HepG2 (cell line): ENCODE data around the gene PHACTR3. TPM values are rescaled to one million over a fixed set of nuclear protein-coding genes. Genes with fewer than 3 reads are reported as not detected.

ENCODE experiments used
- ATAC-seq: fragments of 200-7000 bp; cut with Tn5 transposase; 3 replicates; pipeline ENCODE4 v1.9.1; 2020; ENCODE audit warnings: mild to moderate bottlenecking, moderate library complexity
- BruUV-seq: library from RNA; stranded (reverse); fragments of 400-500 nt; replicated peaks from 2 replicates; lab custom pipeline; 2021; lab: Mats Ljungman, UMichigan
- CTCF ChIA-PET: fragments of 300-600 bp; formaldehyde crosslinking; extraction: SDS; loops from one replicate; lab custom pipeline; 2021; ENCODE audit warnings: low total read pairs, inconsistent platforms, low intra/inter-chr PET ratio; lab: Yijun Ruan, JAX
- POLR2A ChIA-PET: fragments of 350-600 bp; sonication (Branson Sonifier 250); formaldehyde crosslinking; loops from one replicate; lab custom pipeline; 2020; ENCODE audit warnings: antibody characterized with exemption, inconsistent platforms; lab: Yijun Ruan, JAX
- DNase-seq: peaks from one replicate; pipeline ENCODE4 v3.0.0-alpha.2; 2015; ENCODE audit warnings: low spot score
- FAIRE-seq: peaks from 3 replicates; lab custom pipeline; 2011; peaks lifted over from hg19 to GRCh38; lab: Jason Lieb, UNC
- H2AFZ ChIP-seq: one replicate; pipeline ENCODE4 v1.6.1; 2011; ENCODE audit warnings: low read length, inconsistent platforms
- H3K27ac ChIP-seq: fragments of 300-600 bp; 3 replicates; pipeline ENCODE4 v1.8.0; 2011; ENCODE audit warnings: mixed run types, mild to moderate bottlenecking, mixed read lengths, low read length, inconsistent platforms; ENCODE audit not compliant: insufficient read depth; ENCODE audit errors: extremely low read length
- H3K27me3 ChIP-seq, 2 experiments: fragments of 200-600 bp in 1 of 2; 2 replicates in 1 of 2; 3 replicates in 1 of 2; pipeline versions ENCODE4 v1.6.0 to v1.8.0; 2011; ENCODE audit warnings: low read length in 2 of 2, mild to moderate bottlenecking in 2 of 2, moderate library complexity in 2 of 2, inconsistent platforms in 1 of 2; ENCODE audit not compliant: insufficient read depth in 2 of 2, control insufficient read depth in 1 of 2
- H3K36me3 ChIP-seq, 2 experiments: fragments of 200-600 bp in 1 of 2; replicated peaks in 1 of 2; 2 replicates in 1 of 2; 3 replicates in 1 of 2; pipeline versions ENCODE4 v1.5.1 to v1.8.0; 2011; ENCODE audit warnings: low read length in 2 of 2, inconsistent platforms in 1 of 2; ENCODE audit not compliant: insufficient read depth in 2 of 2, control insufficient read depth in 1 of 2
- H3K4me1 ChIP-seq: 2 replicates; pipeline ENCODE4 v1.5.1; 2012; ENCODE audit warnings: low read length, inconsistent platforms; ENCODE audit not compliant: insufficient read depth
- H3K4me2 ChIP-seq: 2 replicates; pipeline ENCODE4 v1.6.0; 2011; ENCODE audit warnings: low read depth, low read length, inconsistent platforms
- H3K4me3 ChIP-seq, 3 experiments: fragments of 200-600 bp in 1 of 3; sonication (generic), shearing (Covaris generic) in 1 of 3; replicated peaks in 1 of 3; 2 replicates each; pipeline ENCODE4 v1.5.1; 2011 to 2016; ENCODE audit warnings: low read length in 3 of 3, inconsistent platforms in 2 of 3, low read depth in 2 of 3, mild to moderate bottlenecking in 2 of 3, control low read depth in 1 of 3, mixed read lengths in 1 of 3; ENCODE audit not compliant: insufficient read depth in 1 of 3
- H3K79me2 ChIP-seq: one replicate; pipeline ENCODE4 v1.6.1; 2011; ENCODE audit warnings: low read length, inconsistent platforms; ENCODE audit not compliant: insufficient read depth
- H3K9ac ChIP-seq: 2 replicates; pipeline ENCODE4 v1.6.0; 2011; ENCODE audit warnings: mild to moderate bottlenecking, low read depth, low read length, inconsistent platforms; ENCODE audit not compliant: insufficient read depth
- H3K9me3 ChIP-seq: 2 replicates; pipeline ENCODE4 v1.5.1; 2012; ENCODE audit warnings: mild to moderate bottlenecking, low read length
- H4K20me1 ChIP-seq: 2 replicates; pipeline ENCODE4 v1.6.0; 2011; ENCODE audit warnings: inconsistent platforms, mild to moderate bottlenecking, low read length, moderate library complexity; ENCODE audit not compliant: insufficient read depth
- BORCS8-MEF2B ChIP-seq: sonication (generic); formaldehyde crosslinking; IDR thresholded peaks from 2 replicates; pipeline ENCODE4 v1.8.0; 2022; ENCODE audit warnings: mild to moderate bottlenecking, missing genetic modification reagents
- NFIC ChIP-seq: IDR thresholded peaks from 2 replicates; pipeline ENCODE4 v1.6.1; 2012; ENCODE audit warnings: mild to moderate bottlenecking, low read length, inconsistent platforms
- NRL ChIP-seq: sonication (generic); formaldehyde crosslinking; IDR thresholded peaks from 2 replicates; pipeline ENCODE4 v1.5.0; 2020; ENCODE audit warnings: missing genetic modification reagents, mild to moderate bottlenecking, moderate library complexity, borderline replicate concordance
- RFXAP ChIP-seq: sonication (generic); formaldehyde crosslinking; IDR thresholded peaks from 2 replicates; pipeline ENCODE4 v1.4.0; 2020; ENCODE audit warnings: missing genetic modification reagents, borderline replicate concordance
- ZNF550 ChIP-seq: sonication (generic); formaldehyde crosslinking; IDR thresholded peaks from 2 replicates; pipeline ENCODE4 v1.4.0; 2020; ENCODE audit warnings: mild to moderate bottlenecking, missing genetic modification reagents, borderline replicate concordance
- ZNF773 ChIP-seq: sonication (generic); formaldehyde crosslinking; IDR thresholded peaks from 2 replicates; pipeline ENCODE4 v1.4.0; 2020; ENCODE audit warnings: missing genetic modification reagents, borderline replicate concordance
- WGBS: methylation state at CpG from one replicate; pipeline ENCODE4 v1.1.6; 2017; ENCODE audit warnings: low lambda C conversion rate; 5-methylcytosine and 5-hydroxymethylcytosine counted together
- in situ Hi-C: cut with HindIII; loops from 2 replicates; pipeline ENCODE4 v1.10.0; 2017; ENCODE audit warnings: low pct_unique_long_range_greater_than_20kb; ENCODE audit not compliant: extremely low pct_ligation_motif_present
- intact Hi-C: fragments of 100-400 bp; cut with micrococcal nuclease; formaldehyde crosslinking; loops from one replicate; pipeline ENCODE4 v1.10.0; 2022; ENCODE audit not compliant: unreplicated experiment
- polyA plus RNA-seq, 8 experiments: library from polyadenylated mRNA; depleted of rRNA in 3 of 8; stranded (reverse) in 7 of 8; unstranded in 1 of 8; fragments of >200 nt; fragmentation: Illumina TruSeq in 4 of 8; extraction: Trizol in 4 of 8; gene quantifications; 2 replicates each; pipeline versions ENCODE4 v1.2.1 to v1.2.3, GENCODE V29; 2011 to 2016; ENCODE audit warnings: low read depth in 4 of 8, missing spikeins in 1 of 8, mixed read lengths in 1 of 8; ENCODE audit not compliant: insufficient read depth in 1 of 8
- total RNA-seq, 5 experiments: library from RNA; depleted of rRNA; stranded (reverse); fragments of >200 nt; fragmentation: Illumina TruSeq; extraction: Trizol; gene quantifications; 2 replicates each; pipeline ENCODE4 v1.2.3, GENCODE V29; 2016; ENCODE audit warnings: low read depth in 1 of 5
- TF ChIP-seq, protein P1 (sequence below): sonication (generic); formaldehyde crosslinking; IDR thresholded peaks from 2 replicates; pipeline ENCODE4 v1.4.0; 2020; ENCODE audit warnings: missing genetic modification reagents
- TF ChIP-seq, protein P2 (sequence below): sonication (generic); formaldehyde crosslinking; IDR thresholded peaks from 2 replicates; pipeline ENCODE4 v1.5.0; 2020; ENCODE audit warnings: missing genetic modification reagents
- TF ChIP-seq, protein P3 (sequence below): sonication (generic); formaldehyde crosslinking; IDR thresholded peaks from 2 replicates; pipeline ENCODE4 v1.5.0; 2020; ENCODE audit warnings: mild to moderate bottlenecking, missing genetic modification reagents, borderline replicate concordance
- TF ChIP-seq, protein P4 (sequence below): sonication (generic); formaldehyde crosslinking; IDR thresholded peaks from 2 replicates; pipeline ENCODE4 v1.4.0; 2020; ENCODE audit warnings: missing genetic modification reagents, borderline replicate concordance

The PHACTR3 gene
- total and polyA plus RNA-seq, 2 of the 13 experiments (the other 11 are each of a cell fraction or from before 2014, with no cell fraction given): not detected

DNA sequence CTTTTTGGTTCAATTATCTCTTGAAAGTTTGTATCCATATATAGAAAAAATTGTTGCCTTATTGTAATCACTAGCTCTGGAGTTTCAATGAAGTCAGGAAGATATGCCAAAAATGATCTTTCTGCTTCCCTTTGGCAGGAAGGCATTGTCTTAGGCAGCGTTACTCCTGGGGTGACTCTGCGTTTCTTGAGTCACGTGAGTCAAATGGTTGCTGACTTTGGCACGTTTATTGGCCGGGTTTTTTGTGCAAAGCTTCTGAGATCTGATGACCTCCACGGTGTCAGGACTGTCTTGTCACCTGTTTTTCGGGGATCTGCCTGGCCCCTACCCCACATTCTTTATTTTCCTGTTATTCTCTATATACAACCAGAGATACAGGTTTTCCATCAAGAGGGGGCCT is 10.4 kb downstream of the PHACTR3 start:
- Histone ChIP-seq H3K9ac (no peak overlapping the region), H4K20me1 (no peaks in the 10 kb centered on the region), H3K27me3 (peaks cover 4 to 38% of the 10 kb centered on the region in 2 experiments; a peak in 4 of 5 replicates), H3K27ac (no peak overlapping the region), H3K4me2 (no peak overlapping the region), H3K9me3 (no peaks in the 10 kb centered on the region), H3K4me1 (no peaks in the 10 kb centered on the region), H3K36me3 (no peaks in the 10 kb centered on the region), H3K4me3 (no peak overlapping the region), H2AFZ (no peak overlapping the region), H3K79me2 (no peaks in the 10 kb centered on the region)
- FAIRE-seq (no peak), DNase-seq (no peak), ATAC-seq (no peak)
- CTCF ChIA-PET: no interaction called here
- WGBS: 7% methylated on average over 7 of the region's 7 CpGs
- in situ Hi-C loops (no loop called here), intact Hi-C loops (loop anchor here (10.0 kb wide), 1 partner anchor 1620 kb away; no protein-coding TSS in a partner anchor)
- POLR2A ChIA-PET: no interaction called here
- BruUV-seq: no TSS peak
- TF ChIP-seq, protein P1, sequence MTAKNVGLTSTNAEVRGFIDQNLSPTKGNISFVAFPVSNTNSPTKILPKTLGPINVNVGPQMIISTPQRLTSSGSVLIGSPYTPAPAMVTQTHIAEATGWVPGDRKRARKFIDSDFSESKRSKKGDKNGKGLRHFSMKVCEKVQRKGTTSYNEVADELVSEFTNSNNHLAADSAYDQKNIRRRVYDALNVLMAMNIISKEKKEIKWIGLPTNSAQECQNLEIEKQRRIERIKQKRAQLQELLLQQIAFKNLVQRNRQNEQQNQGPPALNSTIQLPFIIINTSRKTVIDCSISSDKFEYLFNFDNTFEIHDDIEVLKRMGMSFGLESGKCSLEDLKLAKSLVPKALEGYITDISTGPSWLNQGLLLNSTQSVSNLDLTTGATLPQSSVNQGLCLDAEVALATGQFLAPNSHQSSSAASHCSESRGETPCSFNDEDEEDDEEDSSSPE (CRISPR knock-in tag): no peak
- TF ChIP-seq, protein P2, sequence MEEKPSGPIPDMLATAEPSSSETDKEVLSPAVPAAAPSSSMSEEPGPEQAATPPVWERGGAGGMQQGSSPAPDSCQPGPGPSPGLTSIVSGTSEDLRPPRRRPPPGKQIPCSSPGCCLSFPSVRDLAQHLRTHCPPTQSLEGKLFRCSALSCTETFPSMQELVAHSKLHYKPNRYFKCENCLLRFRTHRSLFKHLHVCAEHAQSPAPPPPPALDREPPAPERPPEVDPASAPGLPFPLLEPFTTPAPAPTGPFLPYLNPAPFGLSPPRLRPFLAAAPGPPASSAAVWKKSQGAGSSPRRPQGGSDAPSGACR (CRISPR knock-in tag): no peak
- no peak for TF ChIP-seq ZNF773 (CRISPR knock-in tag)
- TF ChIP-seq NRL: no peak
- TF ChIP-seq NFIC: no peak
- TF ChIP-seq, protein P3, sequence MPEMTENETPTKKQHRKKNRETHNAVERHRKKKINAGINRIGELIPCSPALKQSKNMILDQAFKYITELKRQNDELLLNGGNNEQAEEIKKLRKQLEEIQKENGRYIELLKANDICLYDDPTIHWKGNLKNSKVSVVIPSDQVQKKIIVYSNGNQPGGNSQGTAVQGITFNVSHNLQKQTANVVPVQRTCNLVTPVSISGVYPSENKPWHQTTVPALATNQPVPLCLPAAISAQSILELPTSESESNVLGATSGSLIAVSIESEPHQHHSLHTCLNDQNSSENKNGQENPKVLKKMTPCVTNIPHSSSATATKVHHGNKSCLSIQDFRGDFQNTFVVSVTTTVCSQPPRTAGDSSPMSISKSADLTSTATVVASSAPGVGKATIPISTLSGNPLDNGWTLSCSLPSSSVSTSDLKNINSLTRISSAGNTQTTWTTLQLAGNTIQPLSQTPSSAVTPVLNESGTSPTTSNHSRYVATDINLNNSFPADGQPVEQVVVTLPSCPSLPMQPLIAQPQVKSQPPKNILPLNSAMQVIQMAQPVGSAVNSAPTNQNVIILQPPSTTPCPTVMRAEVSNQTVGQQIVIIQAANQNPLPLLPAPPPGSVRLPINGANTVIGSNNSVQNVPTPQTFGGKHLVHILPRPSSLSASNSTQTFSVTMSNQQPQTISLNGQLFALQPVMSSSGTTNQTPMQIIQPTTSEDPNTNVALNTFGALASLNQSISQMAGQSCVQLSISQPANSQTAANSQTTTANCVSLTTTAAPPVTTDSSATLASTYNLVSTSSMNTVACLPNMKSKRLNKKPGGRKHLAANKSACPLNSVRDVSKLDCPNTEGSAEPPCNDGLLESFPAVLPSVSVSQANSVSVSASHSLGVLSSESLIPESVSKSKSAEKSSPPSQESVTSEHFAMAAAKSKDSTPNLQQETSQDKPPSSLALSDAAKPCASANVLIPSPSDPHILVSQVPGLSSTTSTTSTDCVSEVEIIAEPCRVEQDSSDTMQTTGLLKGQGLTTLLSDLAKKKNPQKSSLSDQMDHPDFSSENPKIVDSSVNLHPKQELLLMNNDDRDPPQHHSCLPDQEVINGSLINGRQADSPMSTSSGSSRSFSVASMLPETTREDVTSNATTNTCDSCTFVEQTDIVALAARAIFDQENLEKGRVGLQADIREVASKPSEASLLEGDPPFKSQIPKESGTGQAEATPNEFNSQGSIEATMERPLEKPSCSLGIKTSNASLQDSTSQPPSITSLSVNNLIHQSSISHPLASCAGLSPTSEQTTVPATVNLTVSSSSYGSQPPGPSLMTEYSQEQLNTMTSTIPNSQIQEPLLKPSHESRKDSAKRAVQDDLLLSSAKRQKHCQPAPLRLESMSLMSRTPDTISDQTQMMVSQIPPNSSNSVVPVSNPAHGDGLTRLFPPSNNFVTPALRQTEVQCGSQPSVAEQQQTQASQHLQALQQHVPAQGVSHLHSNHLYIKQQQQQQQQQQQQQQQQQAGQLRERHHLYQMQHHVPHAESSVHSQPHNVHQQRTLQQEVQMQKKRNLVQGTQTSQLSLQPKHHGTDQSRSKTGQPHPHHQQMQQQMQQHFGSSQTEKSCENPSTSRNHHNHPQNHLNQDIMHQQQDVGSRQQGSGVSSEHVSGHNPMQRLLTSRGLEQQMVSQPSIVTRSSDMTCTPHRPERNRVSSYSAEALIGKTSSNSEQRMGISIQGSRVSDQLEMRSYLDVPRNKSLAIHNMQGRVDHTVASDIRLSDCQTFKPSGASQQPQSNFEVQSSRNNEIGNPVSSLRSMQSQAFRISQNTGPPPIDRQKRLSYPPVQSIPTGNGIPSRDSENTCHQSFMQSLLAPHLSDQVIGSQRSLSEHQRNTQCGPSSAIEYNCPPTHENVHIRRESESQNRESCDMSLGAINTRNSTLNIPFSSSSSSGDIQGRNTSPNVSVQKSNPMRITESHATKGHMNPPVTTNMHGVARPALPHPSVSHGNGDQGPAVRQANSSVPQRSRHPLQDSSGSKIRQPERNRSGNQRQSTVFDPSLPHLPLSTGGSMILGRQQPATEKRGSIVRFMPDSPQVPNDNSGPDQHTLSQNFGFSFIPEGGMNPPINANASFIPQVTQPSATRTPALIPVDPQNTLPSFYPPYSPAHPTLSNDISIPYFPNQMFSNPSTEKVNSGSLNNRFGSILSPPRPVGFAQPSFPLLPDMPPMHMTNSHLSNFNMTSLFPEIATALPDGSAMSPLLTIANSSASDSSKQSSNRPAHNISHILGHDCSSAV (CRISPR knock-in tag): no peak
- TF ChIP-seq BORCS8-MEF2B (CRISPR knock-in tag): no peak
- TF ChIP-seq RFXAP (CRISPR knock-in tag): no peak
- TF ChIP-seq, protein P4, sequence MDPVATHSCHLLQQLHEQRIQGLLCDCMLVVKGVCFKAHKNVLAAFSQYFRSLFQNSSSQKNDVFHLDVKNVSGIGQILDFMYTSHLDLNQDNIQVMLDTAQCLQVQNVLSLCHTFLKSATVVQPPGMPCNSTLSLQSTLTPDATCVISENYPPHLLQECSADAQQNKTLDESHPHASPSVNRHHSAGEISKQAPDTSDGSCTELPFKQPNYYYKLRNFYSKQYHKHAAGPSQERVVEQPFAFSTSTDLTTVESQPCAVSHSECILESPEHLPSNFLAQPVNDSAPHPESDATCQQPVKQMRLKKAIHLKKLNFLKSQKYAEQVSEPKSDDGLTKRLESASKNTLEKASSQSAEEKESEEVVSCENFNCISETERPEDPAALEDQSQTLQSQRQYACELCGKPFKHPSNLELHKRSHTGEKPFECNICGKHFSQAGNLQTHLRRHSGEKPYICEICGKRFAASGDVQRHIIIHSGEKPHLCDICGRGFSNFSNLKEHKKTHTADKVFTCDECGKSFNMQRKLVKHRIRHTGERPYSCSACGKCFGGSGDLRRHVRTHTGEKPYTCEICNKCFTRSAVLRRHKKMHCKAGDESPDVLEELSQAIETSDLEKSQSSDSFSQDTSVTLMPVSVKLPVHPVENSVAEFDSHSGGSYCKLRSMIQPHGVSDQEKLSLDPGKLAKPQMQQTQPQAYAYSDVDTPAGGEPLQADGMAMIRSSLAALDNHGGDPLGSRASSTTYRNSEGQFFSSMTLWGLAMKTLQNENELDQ (CRISPR knock-in tag): no peak
- no peak for TF ChIP-seq ZNF550 (CRISPR knock-in tag)
